Natural killer cell (primary cell): ENCODE data around the gene PLXNA2. TPM values are rescaled to one million over a fixed set of nuclear protein-coding genes. Genes with fewer than 3 reads are reported as not detected.

ENCODE experiments used
- ATAC-seq, 3 donors: fragments of 150-1000 bp in 2 of 3; fragments of 200-7000 bp in 1 of 3; cut with Tn5 transposase; 1 replicate in 1 of 3; 2 replicates in 2 of 3; pipeline ENCODE4 v1.10.0; 2021; ENCODE audit warnings: mild to moderate bottlenecking in 2 of 3, moderate library complexity in 2 of 3
- DNase-seq, 2 donors: peaks; one replicate each; pipeline versions ENCODE4 v3.0.0 to v3.0.0-alpha.2; 2013 to 2021; ENCODE audit warnings: mixed read lengths in 1 of 2
- H3K27ac ChIP-seq: one replicate; pipeline ENCODE4 v1.5.1; 2013; ENCODE audit warnings: mild to moderate bottlenecking, low read length
- H3K27me3 ChIP-seq: one replicate; pipeline ENCODE4 v1.6.1; 2013; ENCODE audit warnings: low read length; ENCODE audit not compliant: control insufficient read depth, insufficient read depth
- H3K36me3 ChIP-seq: one replicate; pipeline ENCODE4 v1.6.1; 2013; ENCODE audit warnings: low read length; ENCODE audit not compliant: control insufficient read depth, insufficient read depth
- H3K4me1 ChIP-seq: one replicate; pipeline ENCODE4 v1.6.1; 2013; ENCODE audit warnings: low read length; ENCODE audit not compliant: control insufficient read depth, insufficient read depth
- H3K4me3 ChIP-seq: one replicate; pipeline ENCODE4 v1.5.1; 2013; ENCODE audit warnings: low read length
- H3K9me3 ChIP-seq: one replicate; pipeline ENCODE4 v1.6.1; 2013; ENCODE audit warnings: low read length; ENCODE audit not compliant: control insufficient read depth, insufficient read depth
- H3K27ac Mint-ChIP-seq, 2 donors: one replicate each; pipeline ENCODE4 v1.8.0; 2022; ENCODE audit warnings: mild to moderate bottlenecking in 2 of 2, mixed read lengths in 2 of 2, moderate library complexity in 1 of 2
- H3K27me3 Mint-ChIP-seq, 2 donors: one replicate each; pipeline ENCODE4 v1.8.0; 2022; ENCODE audit warnings: low read depth in 2 of 2, mixed read lengths in 2 of 2
- H3K36me3 Mint-ChIP-seq: one replicate; pipeline ENCODE4 v1.8.0; 2022; ENCODE audit warnings: mixed read lengths
- H3K4me1 Mint-ChIP-seq, 2 donors: one replicate each; pipeline ENCODE4 v1.8.0; 2022; ENCODE audit warnings: mixed read lengths in 2 of 2
- H3K4me3 Mint-ChIP-seq: one replicate; pipeline ENCODE4 v1.8.0; 2022; ENCODE audit warnings: mild to moderate bottlenecking, moderate library complexity, mixed read lengths
- H3K9me3 Mint-ChIP-seq, 2 donors: one replicate each; pipeline ENCODE4 v1.8.0; 2022; ENCODE audit warnings: mixed read lengths in 2 of 2
- WGBS: methylation state at CpG from one replicate; pipeline ENCODE4 v1.1.7; 2013; ENCODE audit warnings: missing lambda C conversion rate; ENCODE audit not compliant: insufficient coverage; 5-methylcytosine and 5-hydroxymethylcytosine counted together
- intact Hi-C: fragments of 100-400 bp; cut with micrococcal nuclease; formaldehyde crosslinking; loops from one replicate; pipeline ENCODE4 v1.14.2; 2022
- total RNA-seq, 4 donors: library from RNA; stranded (reverse); fragments of 120-200 nt in 1 of 4; gene quantifications; one replicate each; pipeline versions ENCODE4 v1.2.3 to v1.2.4, GENCODE V29; 2013 to 2022
- TF ChIP-seq, protein P1 (sequence below): fragments of 200-600 bp; IDR thresholded peaks from one replicate; pipeline ENCODE4 v1.8.0; 2022; ENCODE audit warnings: antibody characterized with exemption

PLXNA2 gene
- total RNA-seq, 3 donors from 2014 or later (not counting 1 experiment from before 2014, with no cell fraction given): 2.8 to 8.4 (median 2.8) TPM

DNA sequence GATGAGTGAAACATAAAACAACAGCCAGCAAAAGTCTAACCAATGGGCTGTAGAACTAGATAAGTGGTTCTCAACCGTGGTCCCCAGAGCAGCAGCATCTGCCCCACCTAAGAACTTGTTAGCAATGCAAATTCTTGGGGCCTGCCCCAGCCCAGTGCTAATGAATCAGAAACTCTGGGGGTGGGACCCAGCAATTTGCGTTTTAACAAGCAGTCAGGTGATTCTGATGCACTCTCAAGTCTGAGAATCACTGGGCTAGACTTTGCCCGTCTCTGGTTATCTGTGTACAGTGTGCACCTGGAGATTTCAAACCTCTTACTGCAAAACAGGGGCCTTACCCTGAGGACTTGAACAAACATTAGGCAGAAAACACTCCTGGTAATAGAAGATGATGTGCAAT, 66.5 kb downstream of the PLXNA2 start:
- no peak overlapping the region for H3K4me3 ChIP-seq
- TF ChIP-seq, protein P1, sequence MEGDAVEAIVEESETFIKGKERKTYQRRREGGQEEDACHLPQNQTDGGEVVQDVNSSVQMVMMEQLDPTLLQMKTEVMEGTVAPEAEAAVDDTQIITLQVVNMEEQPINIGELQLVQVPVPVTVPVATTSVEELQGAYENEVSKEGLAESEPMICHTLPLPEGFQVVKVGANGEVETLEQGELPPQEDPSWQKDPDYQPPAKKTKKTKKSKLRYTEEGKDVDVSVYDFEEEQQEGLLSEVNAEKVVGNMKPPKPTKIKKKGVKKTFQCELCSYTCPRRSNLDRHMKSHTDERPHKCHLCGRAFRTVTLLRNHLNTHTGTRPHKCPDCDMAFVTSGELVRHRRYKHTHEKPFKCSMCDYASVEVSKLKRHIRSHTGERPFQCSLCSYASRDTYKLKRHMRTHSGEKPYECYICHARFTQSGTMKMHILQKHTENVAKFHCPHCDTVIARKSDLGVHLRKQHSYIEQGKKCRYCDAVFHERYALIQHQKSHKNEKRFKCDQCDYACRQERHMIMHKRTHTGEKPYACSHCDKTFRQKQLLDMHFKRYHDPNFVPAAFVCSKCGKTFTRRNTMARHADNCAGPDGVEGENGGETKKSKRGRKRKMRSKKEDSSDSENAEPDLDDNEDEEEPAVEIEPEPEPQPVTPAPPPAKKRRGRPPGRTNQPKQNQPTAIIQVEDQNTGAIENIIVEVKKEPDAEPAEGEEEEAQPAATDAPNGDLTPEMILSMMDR: no peak
- H3K9me3 ChIP-seq: no peaks in the 10 kb centered on the region
- no peak overlapping the region for H3K27ac ChIP-seq
- Mint-ChIP-seq H3K36me3 (no peaks in the 10 kb centered on the region), H3K27me3 (peaks cover under 1 to 9% of the 10 kb centered on the region in 2 donors), H3K9me3 (no peaks in the 10 kb centered on the region), H3K27ac (no peak overlapping the region), H3K4me3 (no peak overlapping the region), H3K4me1 (no peaks in the 10 kb centered on the region)
- no peaks in the 10 kb centered on the region for H3K27me3 ChIP-seq
- H3K4me1 ChIP-seq: no peaks in the 10 kb centered on the region
- no peak for ATAC-seq
- H3K36me3 ChIP-seq: no peaks in the 10 kb centered on the region
- no peak for DNase-seq
- intact Hi-C loops: no loop called here
- 64% methylated on average over 3 of the region's 3 CpGs for WGBS

GRCh38 chr1:208176649-208177048, 67.5 kb downstream of the PLXNA2 start:
- Mint-ChIP-seq H3K4me1 (no peaks in the 10 kb centered on the region), H3K9me3 (no peaks in the 10 kb centered on the region)
- no peak for ATAC-seq

GRCh38 chr1:208175508-208175895, 68.7 kb downstream of the PLXNA2 start:
- no peaks in the 10 kb centered on the region for H3K36me3 Mint-ChIP-seq
- ATAC-seq (no peak), DNase-seq (no peak)
- no peaks in the 10 kb centered on the region for H3K9me3 Mint-ChIP-seq
- no peak overlapping the region for H3K4me3 Mint-ChIP-seq
- H3K27me3 ChIP-seq: no peaks in the 10 kb centered on the region
- H3K27ac ChIP-seq: no peak overlapping the region
- H3K9me3 ChIP-seq: no peaks in the 10 kb centered on the region
- no peak overlapping the region for H3K27ac Mint-ChIP-seq
- H3K27me3 Mint-ChIP-seq: peaks cover 6 to 13% of the 10 kb centered on the region in 2 donors
- no peaks in the 10 kb centered on the region for H3K4me1 Mint-ChIP-seq
- no peak overlapping the region for H3K4me3 ChIP-seq
- H3K4me1 ChIP-seq: no peaks in the 10 kb centered on the region
- TF ChIP-seq, protein P1: no peak
- intact Hi-C loops: no loop called here
- H3K36me3 ChIP-seq: no peaks in the 10 kb centered on the region

More at GRCh38 chr1:208176649-208177048, 67.5 kb downstream of the PLXNA2 start:
- no peaks in the 10 kb centered on the region for H3K9me3 ChIP-seq
- no peaks in the 10 kb centered on the region for H3K27me3 ChIP-seq
- H3K36me3 ChIP-seq: no peaks in the 10 kb centered on the region
- TF ChIP-seq, protein P1: no peak
- Mint-ChIP-seq H3K36me3 (no peaks in the 10 kb centered on the region), H3K27me3 (peaks cover 6 to 9% of the 10 kb centered on the region in 2 donors), H3K27ac (no peak overlapping the region), H3K4me3 (no peak overlapping the region)
- 93% methylated on average over 3 of the region's 3 CpGs for WGBS
- no peak overlapping the region for H3K27ac ChIP-seq
- no peaks in the 10 kb centered on the region for H3K4me1 ChIP-seq
- DNase-seq: no peak
- no peak overlapping the region for H3K4me3 ChIP-seq
- intact Hi-C loops: no loop called here

- TF ChIP-seq, protein P1: no peak
- Histone ChIP-seq H3K36me3 (no peaks in the 10 kb centered on the region), H3K9me3 (no peaks in the 10 kb centered on the region), H3K4me1 (no peaks in the 10 kb centered on the region), H3K27me3 (no peaks in the 10 kb centered on the region), H3K27ac (no peak overlapping the region), H3K4me3 (no peak overlapping the region)
- no peaks in the 10 kb centered on the region for H3K36me3 Mint-ChIP-seq
- peaks cover 6 to 13% of the 10 kb centered on the region in 2 donors for H3K27me3 Mint-ChIP-seq
- DNase-seq (no peak), ATAC-seq (no peak)
- intact Hi-C loops: no loop called here
- H3K4me1 Mint-ChIP-seq: no peaks in the 10 kb centered on the region
- no peak overlapping the region for H3K4me3 Mint-ChIP-seq
- H3K27ac Mint-ChIP-seq: no peak overlapping the region
- 78% methylated on average over 6 of the region's 6 CpGs for WGBS
- H3K9me3 Mint-ChIP-seq: no peaks in the 10 kb centered on the region
Observed at GRCh38 chr1:208174731-208175507, 69.3 kb downstream of the PLXNA2 start.
